Mesenchymal stem cell (in vitro differentiated cells and primary cell): ENCODE data around the gene LENG8.

ENCODE experiments used
- DNase-seq: peaks from one replicate; pipeline ENCODE4 v3.0.0-alpha.2; 2013
- H2AFZ ChIP-seq: one replicate; pipeline ENCODE4 v1.6.1; 2013; ENCODE audit warnings: low read depth, mild to moderate bottlenecking, control low read depth, inconsistent platforms, low read length, moderate library complexity
- H2AK5ac ChIP-seq: 2 replicates; pipeline ENCODE4 v1.6.1; 2013; ENCODE audit warnings: low read length, moderate library complexity, mild to moderate bottlenecking, inconsistent platforms; ENCODE audit not compliant: severe bottlenecking
- H2BK120ac ChIP-seq: one replicate; pipeline ENCODE4 v1.6.1; 2013; ENCODE audit warnings: low read depth, mild to moderate bottlenecking, inconsistent platforms, low read length, moderate library complexity
- H2BK12ac ChIP-seq, 2 experiments: one replicate each; pipeline ENCODE4 v1.6.1; 2013; ENCODE audit warnings: inconsistent platforms in 2 of 2, low read length in 2 of 2, mild to moderate bottlenecking in 2 of 2, moderate library complexity in 2 of 2, control low read depth in 1 of 2
- H2BK15ac ChIP-seq: one replicate; pipeline ENCODE4 v1.6.1; 2013; ENCODE audit warnings: mild to moderate bottlenecking, low read depth, inconsistent platforms; ENCODE audit not compliant: poor library complexity, severe bottlenecking
- H2BK5ac ChIP-seq: 2 replicates; pipeline ENCODE4 v1.6.1; 2013; ENCODE audit warnings: low read depth, mild to moderate bottlenecking, low read length, control low read depth, inconsistent platforms; ENCODE audit not compliant: poor library complexity, severe bottlenecking
- H3K14ac ChIP-seq, 2 experiments: one replicate each; pipeline ENCODE4 v1.6.1; 2013; ENCODE audit warnings: inconsistent platforms in 2 of 2, low read length in 2 of 2, control low read depth in 1 of 2, mild to moderate bottlenecking in 1 of 2, moderate library complexity in 1 of 2
- H3K18ac ChIP-seq, 2 experiments: one replicate each; pipeline ENCODE4 v1.6.1; 2013; ENCODE audit warnings: inconsistent platforms in 2 of 2, low read length in 2 of 2, control low read depth in 1 of 2, low read depth in 1 of 2, mild to moderate bottlenecking in 1 of 2
- H3K23ac ChIP-seq, 2 experiments: one replicate each; pipeline ENCODE4 v1.6.1; 2013; ENCODE audit warnings: inconsistent platforms in 2 of 2, low read length in 2 of 2, mild to moderate bottlenecking in 2 of 2, moderate library complexity in 2 of 2, control low read depth in 1 of 2
- H3K27ac ChIP-seq: 2 replicates; pipeline ENCODE4 v1.5.1; 2013; ENCODE audit warnings: mild to moderate bottlenecking, moderate library complexity, low read length, control low read depth, inconsistent platforms; ENCODE audit not compliant: poor library complexity, severe bottlenecking
- H3K27me3 ChIP-seq, 2 experiments: 2 replicates each; pipeline versions ENCODE4 v1.6.1 to v1.7.0; 2013; ENCODE audit warnings: low read length in 2 of 2, mild to moderate bottlenecking in 2 of 2, moderate library complexity in 2 of 2, control low read depth in 1 of 2, inconsistent platforms in 1 of 2; ENCODE audit not compliant: control insufficient read depth in 1 of 2, insufficient read depth in 1 of 2
- H3K36me3 ChIP-seq, 2 experiments: 2 replicates each; pipeline versions ENCODE4 v1.6.1 to v1.7.0; 2013; ENCODE audit warnings: low read length in 2 of 2, control low read depth in 1 of 2, inconsistent platforms in 1 of 2, low read depth in 1 of 2, mild to moderate bottlenecking in 1 of 2; ENCODE audit not compliant: insufficient read depth in 2 of 2, control insufficient read depth in 1 of 2
- H3K4ac ChIP-seq, 2 experiments: one replicate each; pipeline ENCODE4 v1.6.1; 2013; ENCODE audit warnings: inconsistent platforms in 2 of 2, low read length in 2 of 2, mild to moderate bottlenecking in 2 of 2, moderate library complexity in 2 of 2, control low read depth in 1 of 2, low read depth in 1 of 2
- H3K4me1 ChIP-seq: 2 replicates; pipeline ENCODE4 v1.6.1; 2013; ENCODE audit warnings: low read depth, low read length, control low read depth; ENCODE audit not compliant: control insufficient read depth, insufficient read depth
- H3K4me2 ChIP-seq: 2 replicates; pipeline ENCODE4 v1.6.1; 2013; ENCODE audit warnings: low read length, mild to moderate bottlenecking, inconsistent platforms; ENCODE audit not compliant: poor library complexity, severe bottlenecking
- H3K4me3 ChIP-seq, 2 experiments: 2 replicates each; pipeline versions ENCODE4 v1.5.1 to v1.7.0; 2013; ENCODE audit warnings: low read length in 2 of 2, mild to moderate bottlenecking in 2 of 2, control low read depth in 1 of 2, low read depth in 1 of 2; ENCODE audit not compliant: insufficient read depth in 1 of 2
- H3K79me1 ChIP-seq: replicated peaks from 2 replicates; pipeline ENCODE4 v1.6.1; 2013; ENCODE audit warnings: mild to moderate bottlenecking, control low read depth, low read length, inconsistent platforms; ENCODE audit not compliant: poor library complexity, severe bottlenecking
- H3K9ac ChIP-seq: 2 replicates; pipeline ENCODE4 v1.7.0; 2013; ENCODE audit warnings: mild to moderate bottlenecking, low read length, moderate library complexity
- H3K9me3 ChIP-seq: 2 replicates; pipeline ENCODE4 v1.7.0; 2013; ENCODE audit warnings: mild to moderate bottlenecking, low read length; ENCODE audit not compliant: control insufficient read depth
- H4K8ac ChIP-seq: one replicate; pipeline ENCODE4 v1.6.1; 2013; ENCODE audit warnings: inconsistent platforms, mild to moderate bottlenecking, low read length, moderate library complexity
- H4K91ac ChIP-seq: one replicate; pipeline ENCODE4 v1.6.1; 2013; ENCODE audit warnings: mild to moderate bottlenecking, low read length, inconsistent platforms
- WGBS: methylation state at CpG from one replicate; pipeline ENCODE4 v1.1.7; 2013; ENCODE audit warnings: mixed read lengths; 5-methylcytosine and 5-hydroxymethylcytosine counted together

LENG8 gene

DNA sequence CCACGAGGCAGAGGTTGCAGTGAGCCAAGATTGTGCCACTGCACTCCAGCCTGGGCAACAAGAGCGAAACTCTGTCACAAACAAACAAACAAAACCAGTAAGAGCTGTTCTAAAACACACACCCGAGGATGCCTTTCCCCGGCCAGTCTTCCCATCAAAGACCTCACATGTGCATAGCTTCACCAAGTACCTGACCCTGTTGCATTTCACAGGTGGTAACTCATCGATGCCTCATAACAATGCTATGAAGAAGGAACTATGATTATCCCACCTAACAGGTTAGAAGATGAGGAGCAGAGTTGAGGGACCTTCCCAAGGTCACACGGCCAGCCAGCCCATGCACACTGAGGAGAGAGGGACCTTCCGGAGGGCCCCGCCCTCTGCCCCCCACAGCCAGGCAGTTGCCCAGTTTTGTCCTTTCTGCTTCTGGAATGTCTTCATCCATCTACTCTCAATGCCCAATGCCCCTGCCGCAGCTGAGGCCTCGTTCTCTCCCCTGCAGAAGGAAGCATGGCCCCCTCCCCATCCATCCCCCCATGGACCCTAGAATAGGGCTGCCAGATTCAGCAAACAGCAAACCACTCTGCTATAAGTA is 16.8 kb upstream of the LENG8 start:
- no peak overlapping the region for H2BK5ac ChIP-seq
- no peak overlapping the region for H2BK15ac ChIP-seq
- H3K4me2 ChIP-seq: no peak overlapping the region
- no peak overlapping the region for H3K4me3 ChIP-seq
- H3K27me3 ChIP-seq: peaks cover 16 to 27% of the 10 kb centered on the region in 2 experiments
- no peak overlapping the region for H2AFZ ChIP-seq
- no peak for DNase-seq
- H4K91ac ChIP-seq: no peak overlapping the region
- H3K9me3 ChIP-seq: no peaks in the 10 kb centered on the region
- no peak overlapping the region for H2BK12ac ChIP-seq
- peaks cover 8 to 24% of the 10 kb centered on the region in 2 experiments for H3K36me3 ChIP-seq
- H2AK5ac ChIP-seq: no peak overlapping the region
- H3K9ac ChIP-seq: no peak overlapping the region
- H3K14ac ChIP-seq: no peak overlapping the region
- H3K4ac ChIP-seq: no peak overlapping the region
- peaks cover 12% of the 10 kb centered on the region for H3K79me1 ChIP-seq
- WGBS: 96% methylated on average over 9 of the region's 10 CpGs
- H3K23ac ChIP-seq: no peak overlapping the region
- H3K27ac ChIP-seq: no peak overlapping the region
- H3K4me1 ChIP-seq: peaks cover 34% of the 10 kb centered on the region
- no peak overlapping the region for H4K8ac ChIP-seq
- no peak overlapping the region for H2BK120ac ChIP-seq
- H3K18ac ChIP-seq: no peak overlapping the region

- no peak overlapping the region for H3K14ac ChIP-seq
- H4K91ac ChIP-seq: no peak overlapping the region
- H3K9ac ChIP-seq: no peak overlapping the region
- H3K4me2 ChIP-seq: no peak overlapping the region
- H3K36me3 ChIP-seq: peaks cover 10 to 26% of the 10 kb centered on the region in 2 experiments
- H2BK12ac ChIP-seq: no peak overlapping the region
- H2BK15ac ChIP-seq: no peak overlapping the region
- H3K27ac ChIP-seq: no peak overlapping the region
- WGBS: 95% methylated on average over 5 of the region's 5 CpGs
- H4K8ac ChIP-seq: no peak overlapping the region
- H3K23ac ChIP-seq: no peak overlapping the region
- H2BK120ac ChIP-seq: no peak overlapping the region
- H3K9me3 ChIP-seq: no peaks in the 10 kb centered on the region
- peaks cover 16 to 23% of the 10 kb centered on the region in 2 experiments for H3K27me3 ChIP-seq
- no peak overlapping the region for H3K4me3 ChIP-seq
- peaks cover 34% of the 10 kb centered on the region for H3K4me1 ChIP-seq
- no peak overlapping the region for H3K4ac ChIP-seq
- H3K79me1 ChIP-seq: peaks cover 16% of the 10 kb centered on the region
- H2AFZ ChIP-seq: no peak overlapping the region
- no peak overlapping the region for H2AK5ac ChIP-seq
- no peak overlapping the region for H2BK5ac ChIP-seq
- no peak for DNase-seq
- H3K18ac ChIP-seq: no peak overlapping the region
These were observed 15.3 kb upstream of the LENG8 start for GRCh38 chr19:54433697-54434096.

GRCh38 chr19:54434112-54434872 is 14.7 kb upstream of the LENG8 start:
- Histone ChIP-seq H2BK12ac (no peak overlapping the region), H3K27ac (no peak overlapping the region), H2AFZ (no peak overlapping the region), H3K9me3 (no peaks in the 10 kb centered on the region), H3K36me3 (peaks cover 16 to 27% of the 10 kb centered on the region in 2 experiments), H3K4ac (no peak overlapping the region), H3K23ac (no peak overlapping the region), H2BK120ac (no peak overlapping the region), H2AK5ac (no peak overlapping the region), H2BK5ac (no peak overlapping the region), H2BK15ac (no peak overlapping the region), H3K4me3 (no peak overlapping the region), H4K8ac (no peak overlapping the region), H3K14ac (no peak overlapping the region), H3K4me1 (peaks cover 34% of the 10 kb centered on the region), H3K9ac (no peak overlapping the region), H3K18ac (no peak overlapping the region), H3K4me2 (no peak overlapping the region), H3K79me1 (peaks cover 21% of the 10 kb centered on the region), H3K27me3 (peaks cover 14 to 17% of the 10 kb centered on the region in 2 experiments), H4K91ac (no peak overlapping the region)
- no peak for DNase-seq
- WGBS: 91% methylated on average over 23 of the region's 23 CpGs

- Histone ChIP-seq H3K23ac (no peak overlapping the region), H2BK12ac (no peak overlapping the region), H4K91ac (no peak overlapping the region), H3K4me2 (no peak overlapping the region), H3K36me3 (peaks cover 16 to 27% of the 10 kb centered on the region in 2 experiments), H2BK120ac (no peak overlapping the region), H3K4me3 (no peak overlapping the region), H3K79me1 (peaks cover 25% of the 10 kb centered on the region), H3K4me1 (peaks cover 37% of the 10 kb centered on the region), H2BK5ac (no peak overlapping the region), H3K9me3 (no peaks in the 10 kb centered on the region), H4K8ac (no peak overlapping the region), H3K4ac (no peak overlapping the region), H3K27ac (no peak overlapping the region), H2AK5ac (no peak overlapping the region), H2BK15ac (no peak overlapping the region), H3K14ac (no peak overlapping the region), H3K9ac (no peak overlapping the region), H2AFZ (no peak overlapping the region), H3K18ac (no peak overlapping the region), H3K27me3 (peaks cover 8 to 12% of the 10 kb centered on the region in 2 experiments)
- 95% methylated on average over 11 of the region's 11 CpGs for WGBS
- DNase-seq: no peak
These were observed 14.2 kb upstream of the LENG8 start for GRCh38 chr19:54434873-54435214.
